Neural progenitor cell (in vitro differentiated cells): ENCODE results near the gene COX6B1. TPM values are rescaled to one million over a fixed set of nuclear protein-coding genes. Genes with fewer than 3 reads are reported as not detected.

Source experiments
- DNase-seq: peaks from one replicate; pipeline ENCODE4 v3.0.0-alpha.2; 2016; ENCODE audit warnings: low spot score
- H2AFZ ChIP-seq: fragments of 200-600 bp; sonication (generic); replicated peaks from 2 replicates; pipeline ENCODE4 v1.6.1; 2016; ENCODE audit warnings: antibody characterized with exemption
- H3F3A ChIP-seq: fragments of 200-600 bp; sonication (generic); 2 replicates; pipeline ENCODE4 v1.6.1; 2016; ENCODE audit warnings: antibody characterized with exemption, low read depth
- H3K27ac ChIP-seq: fragments of 200-600 bp; sonication (generic); 2 replicates; pipeline ENCODE4 v1.5.1; 2016; ENCODE audit warnings: mild to moderate bottlenecking
- H3K27me3 ChIP-seq: fragments of 200-600 bp; sonication (generic); 2 replicates; pipeline ENCODE4 v1.6.1; 2016; ENCODE audit warnings: mild to moderate bottlenecking, moderate library complexity
- H3K36me3 ChIP-seq: fragments of 200-600 bp; sonication (generic); 2 replicates; pipeline ENCODE4 v1.5.1; 2016
- H3K4me1 ChIP-seq: fragments of 200-600 bp; sonication (generic); 2 replicates; pipeline ENCODE4 v1.6.1; 2016; ENCODE audit warnings: mixed run types
- H3K4me2 ChIP-seq: fragments of 200-600 bp; sonication (generic); 2 replicates; pipeline ENCODE4 v1.6.1; 2016
- H3K4me3 ChIP-seq: fragments of 200-600 bp; sonication (generic); 2 replicates; pipeline ENCODE4 v1.5.1; 2016
- H3K79me2 ChIP-seq: fragments of 200-600 bp; sonication (generic); 2 replicates; pipeline ENCODE4 v1.6.1; 2016; ENCODE audit warnings: low read depth
- H3K9ac ChIP-seq: fragments of 200-600 bp; sonication (generic); 2 replicates; pipeline ENCODE4 v1.6.1; 2016
- H3K9me3 ChIP-seq: fragments of 200-600 bp; sonication (generic); 2 replicates; pipeline ENCODE4 v1.5.1; 2016; ENCODE audit warnings: low read depth
- H4K20me1 ChIP-seq: fragments of 200-600 bp; sonication (generic); 2 replicates; pipeline ENCODE4 v1.6.1; 2016; ENCODE audit warnings: low read depth
- H3K27ac Mint-ChIP-seq: 3 replicates; pipeline ENCODE4 v1.8.0; 2021; ENCODE audit warnings: mixed read lengths
- H3K27me3 Mint-ChIP-seq: 2 replicates; pipeline ENCODE4 v1.8.0; 2022; ENCODE audit warnings: low read depth, mild to moderate bottlenecking, inconsistent platforms, moderate library complexity, mixed read lengths; ENCODE audit not compliant: insufficient read depth
- H3K36me3 Mint-ChIP-seq: 3 replicates; pipeline ENCODE4 v1.8.0; 2021; ENCODE audit warnings: mixed read lengths
- H3K4me1 Mint-ChIP-seq: 3 replicates; pipeline ENCODE4 v1.8.0; 2021; ENCODE audit warnings: mixed read lengths
- H3K4me3 Mint-ChIP-seq: 3 replicates; pipeline ENCODE4 v1.8.0; 2021; ENCODE audit warnings: mild to moderate bottlenecking, moderate library complexity, mixed read lengths
- H3K9me3 Mint-ChIP-seq: 3 replicates; pipeline ENCODE4 v1.8.0; 2020; ENCODE audit warnings: mixed read lengths
- CTCF ChIP-seq: fragments of 200-600 bp; sonication (generic); IDR thresholded peaks from 2 replicates; pipeline ENCODE4 v1.5.1; 2017; ENCODE audit warnings: antibody characterized with exemption, mild to moderate bottlenecking
- EZH2 ChIP-seq: fragments of 200-600 bp; sonication (generic); IDR thresholded peaks from 2 replicates; pipeline ENCODE4 v1.6.1; 2017; ENCODE audit warnings: antibody characterized with exemption, mild to moderate bottlenecking, moderate library complexity
- EZH2phosphoT487 ChIP-seq: fragments of 200-600 bp; sonication (generic); IDR thresholded peaks from 2 replicates; pipeline ENCODE4 v1.6.1; 2017; ENCODE audit warnings: antibody characterized with exemption
- total RNA-seq: library from RNA; depleted of rRNA; stranded (reverse); fragments of >200 nt; gene quantifications from 2 replicates; pipeline ENCODE4 v1.2.3, GENCODE V29; 2015; ENCODE audit warnings: low replicate concordance

COX6B1 gene
- total RNA-seq, 1 donor from 2014 or later: 403 TPM

GRCh38 chr19:35615036-35615435 is 33.1 kb upstream of the COX6B1 start:
- no peak overlapping the region for H3K27ac Mint-ChIP-seq

GRCh38 chr19:35618857-35619256 is 29.3 kb upstream of the COX6B1 start:
- H3K79me2 ChIP-seq: no peaks in the 10 kb centered on the region
- H3K9me3 ChIP-seq: no peaks in the 10 kb centered on the region
- Mint-ChIP-seq H3K4me3 (no peak overlapping the region), H3K27ac (no peak overlapping the region), H3K4me1 (no peaks in the 10 kb centered on the region), H3K27me3 (peaks cover 4% of the 10 kb centered on the region), H3K36me3 (peaks cover 10% of the 10 kb centered on the region), H3K9me3 (no peaks in the 10 kb centered on the region)
- no peak overlapping the region for H3K27ac ChIP-seq
- TF ChIP-seq EZH2 (no peak), EZH2phosphoT487 (no peak), CTCF (peak; percentile 11)
- H3K4me2 ChIP-seq: no peak overlapping the region
- H3K27me3 ChIP-seq: no peaks in the 10 kb centered on the region
- no peaks in the 10 kb centered on the region for H3K4me1 ChIP-seq
- no peaks in the 10 kb centered on the region for H4K20me1 ChIP-seq
- H3K4me3 ChIP-seq: no peak overlapping the region
- H3F3A ChIP-seq: no peaks in the 10 kb centered on the region
- no peak for DNase-seq
- H3K36me3 ChIP-seq: no peaks in the 10 kb centered on the region
- H3K9ac ChIP-seq: no peak overlapping the region
- no peak overlapping the region for H2AFZ ChIP-seq

More at GRCh38 chr19:35615036-35615435, 33.1 kb upstream of the COX6B1 start:
- Histone ChIP-seq H3K4me1 (no peaks in the 10 kb centered on the region), H3K4me2 (no peak overlapping the region), H3K4me3 (no peak overlapping the region), H3K27me3 (peaks cover 6% of the 10 kb centered on the region), H4K20me1 (no peaks in the 10 kb centered on the region), H3K9ac (no peak overlapping the region), H3F3A (no peaks in the 10 kb centered on the region), H3K27ac (no peak overlapping the region), H3K9me3 (no peaks in the 10 kb centered on the region), H2AFZ (no peak overlapping the region), H3K36me3 (no peaks in the 10 kb centered on the region), H3K79me2 (peaks cover 7% of the 10 kb centered on the region)
- H3K9me3 Mint-ChIP-seq: no peaks in the 10 kb centered on the region
- H3K4me1 Mint-ChIP-seq: no peaks in the 10 kb centered on the region
- no peak overlapping the region for H3K4me3 Mint-ChIP-seq
- peaks cover 2% of the 10 kb centered on the region for H3K36me3 Mint-ChIP-seq
- DNase-seq: no peak
- peaks cover 11% of the 10 kb centered on the region for H3K27me3 Mint-ChIP-seq
- no peak for TF ChIP-seq EZH2phosphoT487
- no peak for TF ChIP-seq CTCF
- TF ChIP-seq EZH2: no peak

- Histone ChIP-seq H4K20me1 (no peaks in the 10 kb centered on the region), H3K4me2 (no peak overlapping the region), H3F3A (no peaks in the 10 kb centered on the region), H3K36me3 (no peaks in the 10 kb centered on the region), H3K4me1 (no peaks in the 10 kb centered on the region), H3K4me3 (no peak overlapping the region), H3K79me2 (no peaks in the 10 kb centered on the region), H2AFZ (no peak overlapping the region), H3K9me3 (no peaks in the 10 kb centered on the region), H3K27ac (no peak overlapping the region), H3K9ac (no peak overlapping the region), H3K27me3 (no peaks in the 10 kb centered on the region)
- H3K4me1 Mint-ChIP-seq: no peaks in the 10 kb centered on the region
- TF ChIP-seq EZH2: no peak
- TF ChIP-seq EZH2phosphoT487: no peak
- no peak for TF ChIP-seq CTCF
- H3K27ac Mint-ChIP-seq: no peak overlapping the region
- DNase-seq: no peak
- no peak overlapping the region for H3K4me3 Mint-ChIP-seq
- H3K36me3 Mint-ChIP-seq: peaks cover 10% of the 10 kb centered on the region
- H3K9me3 Mint-ChIP-seq: no peaks in the 10 kb centered on the region
- H3K27me3 Mint-ChIP-seq: peaks cover 3% of the 10 kb centered on the region
These were observed 28.7 kb upstream of the COX6B1 start for GRCh38 chr19:35619290-35619923.
